Hepatocyte (in vitro differentiated cells): Measurements from ENCODE around the gene TMPRSS11D. TPM values are rescaled to one million over a fixed set of nuclear protein-coding genes. Genes with fewer than 3 reads are reported as not detected.

Experiments
- DNase-seq: peaks from one replicate; pipeline ENCODE4 v3.0.0-alpha.2; 2016; ENCODE audit warnings: low spot score
- H2AFZ ChIP-seq: fragments of 200-600 bp; sonication (generic); 2 replicates; pipeline ENCODE4 v1.6.0; 2016; ENCODE audit warnings: antibody characterized with exemption, mild to moderate bottlenecking
- H3K27ac ChIP-seq: fragments of 200-600 bp; sonication (generic); 2 replicates; pipeline ENCODE4 v1.5.1; 2016; ENCODE audit warnings: mild to moderate bottlenecking
- H3K27me3 ChIP-seq: fragments of 200-600 bp; sonication (generic); 2 replicates; pipeline ENCODE4 v1.6.1; 2016
- H3K36me3 ChIP-seq: fragments of 200-600 bp; sonication (generic); replicated peaks from 2 replicates; pipeline ENCODE4 v1.5.1; 2016; ENCODE audit warnings: low read depth; ENCODE audit not compliant: insufficient read depth
- H3K4me1 ChIP-seq: fragments of 200-600 bp; sonication (generic); 2 replicates; pipeline ENCODE4 v1.5.1; 2016; ENCODE audit warnings: mild to moderate bottlenecking, moderate library complexity; ENCODE audit not compliant: insufficient read depth
- H3K4me2 ChIP-seq: fragments of 200-600 bp; sonication (generic); 2 replicates; pipeline ENCODE4 v1.6.0; 2016
- H3K4me3 ChIP-seq: fragments of 200-600 bp; sonication (generic); 2 replicates; pipeline ENCODE4 v1.5.1; 2016; ENCODE audit warnings: mild to moderate bottlenecking
- H3K79me2 ChIP-seq: fragments of 200-600 bp; sonication (generic); 2 replicates; pipeline ENCODE4 v1.6.0; 2017; ENCODE audit warnings: mild to moderate bottlenecking
- H3K9me2 ChIP-seq: fragments of 200-600 bp; sonication (generic); replicated peaks from 2 replicates; pipeline ENCODE4 v1.6.0; 2017; ENCODE audit warnings: mild to moderate bottlenecking; ENCODE audit not compliant: insufficient read depth
- H3K9me3 ChIP-seq: fragments of 200-600 bp; sonication (generic); 2 replicates; pipeline ENCODE4 v1.5.1; 2016; ENCODE audit warnings: low read depth, mild to moderate bottlenecking
- H4K20me1 ChIP-seq: fragments of 200-600 bp; sonication (generic); 2 replicates; pipeline ENCODE4 v1.6.0; 2016; ENCODE audit warnings: mild to moderate bottlenecking; ENCODE audit not compliant: insufficient read depth, poor library complexity, severe bottlenecking
- CTCF ChIP-seq: fragments of 200-600 bp; sonication (generic); IDR thresholded peaks from 2 replicates; pipeline ENCODE4 v1.5.1; 2016; ENCODE audit warnings: antibody characterized with exemption, mild to moderate bottlenecking; ENCODE audit not compliant: poor library complexity
- EZH2 ChIP-seq: fragments of 200-600 bp; sonication (generic); IDR thresholded peaks from 2 replicates; pipeline ENCODE4 v1.6.1; 2016; ENCODE audit warnings: antibody characterized with exemption, mild to moderate bottlenecking, borderline replicate concordance
- EZH2phosphoT487 ChIP-seq: fragments of 200-600 bp; sonication (generic); IDR thresholded peaks from one replicate; pipeline ENCODE4 v1.6.1; 2018; ENCODE audit warnings: antibody characterized with exemption, mild to moderate bottlenecking, low read depth, moderate library complexity; ENCODE audit not compliant: unreplicated experiment, severe bottlenecking
- WGBS: methylation state at CpG from one replicate; pipeline ENCODE4 v1.1.6; 2016; ENCODE audit warnings: low lambda C conversion rate; ENCODE audit errors: missing lambda C conversion rate; 5-methylcytosine and 5-hydroxymethylcytosine counted together
- polyA plus RNA-seq: library from polyadenylated mRNA; unstranded; fragments of >200 nt; fragmentation: Nextera tagmentation; extraction: Ambion mirVana; gene quantifications from 2 replicates; pipeline ENCODE4 v1.2.1, GENCODE V29; 2016
- total RNA-seq: library from RNA; depleted of rRNA; stranded (reverse); fragments of >200 nt; gene quantifications from 2 replicates; pipeline ENCODE4 v1.2.3, GENCODE V29; 2014

The TMPRSS11D gene
- total and polyA plus RNA-seq, 2 experiments from 2014 or later: 0.23 TPM; not detected in 1

- Histone ChIP-seq H3K27me3 (no peaks in the 10 kb centered on the region), H3K79me2 (no peaks in the 10 kb centered on the region), H3K27ac (no peak overlapping the region), H3K4me2 (no peak overlapping the region), H3K4me1 (no peaks in the 10 kb centered on the region), H3K36me3 (no peaks in the 10 kb centered on the region), H3K4me3 (no peak overlapping the region), H2AFZ (no peak overlapping the region), H3K9me3 (no peaks in the 10 kb centered on the region), H3K9me2 (no peaks in the 10 kb centered on the region), H4K20me1 (no peaks in the 10 kb centered on the region)
- no peak for DNase-seq
- no peak for TF ChIP-seq EZH2
- no peak for TF ChIP-seq CTCF
- TF ChIP-seq EZH2phosphoT487: no peak
- WGBS: 87% methylated on average over 3 of the region's 3 CpGs
These were observed 6.7 kb downstream of the TMPRSS11D start for GRCh38 chr4:67877086-67877485.

GRCh38 chr4:67874986-67875385 lies 8.8 kb downstream of the TMPRSS11D start:
- H3K4me2 ChIP-seq: no peak overlapping the region
- no peaks in the 10 kb centered on the region for H3K36me3 ChIP-seq
- DNase-seq: no peak
- TF ChIP-seq EZH2 (no peak), EZH2phosphoT487 (no peak), CTCF (no peak)
- H3K79me2 ChIP-seq: no peaks in the 10 kb centered on the region
- H3K4me1 ChIP-seq: no peaks in the 10 kb centered on the region
- H3K9me3 ChIP-seq: no peaks in the 10 kb centered on the region
- H3K4me3 ChIP-seq: no peak overlapping the region
- 85% methylated on average over 2 of the region's 2 CpGs for WGBS
- no peaks in the 10 kb centered on the region for H3K9me2 ChIP-seq
- H4K20me1 ChIP-seq: no peaks in the 10 kb centered on the region
- no peak overlapping the region for H2AFZ ChIP-seq
- H3K27me3 ChIP-seq: no peaks in the 10 kb centered on the region
- no peak overlapping the region for H3K27ac ChIP-seq

- H3K4me3 ChIP-seq: no peak overlapping the region
- H4K20me1 ChIP-seq: no peaks in the 10 kb centered on the region
- no peak for TF ChIP-seq EZH2phosphoT487
- TF ChIP-seq CTCF: no peak
- TF ChIP-seq EZH2: no peak
- no peak for DNase-seq
- no peak overlapping the region for H2AFZ ChIP-seq
- no peak overlapping the region for H3K4me2 ChIP-seq
- H3K27me3 ChIP-seq: no peaks in the 10 kb centered on the region
- H3K4me1 ChIP-seq: no peaks in the 10 kb centered on the region
- no peaks in the 10 kb centered on the region for H3K9me2 ChIP-seq
- no peaks in the 10 kb centered on the region for H3K79me2 ChIP-seq
- no peak overlapping the region for H3K27ac ChIP-seq
- H3K36me3 ChIP-seq: no peaks in the 10 kb centered on the region
- H3K9me3 ChIP-seq: no peaks in the 10 kb centered on the region
- WGBS: 80% methylated on average over 1 of the region's 1 CpG
These were observed 10.7 kb downstream of the TMPRSS11D start for GRCh38 chr4:67873116-67873515.

- TF ChIP-seq CTCF (peak; percentile 60), EZH2phosphoT487 (no peak), EZH2 (no peak)
- H3K4me1 ChIP-seq: no peaks in the 10 kb centered on the region
- H4K20me1 ChIP-seq: no peaks in the 10 kb centered on the region
- no peaks in the 10 kb centered on the region for H3K9me3 ChIP-seq
- H3K4me3 ChIP-seq: no peak overlapping the region
- no peak overlapping the region for H3K27ac ChIP-seq
- peak; percentile 58 for DNase-seq
- H3K27me3 ChIP-seq: no peaks in the 10 kb centered on the region
- H3K79me2 ChIP-seq: no peaks in the 10 kb centered on the region
- H3K4me2 ChIP-seq: no peak overlapping the region
- no peaks in the 10 kb centered on the region for H3K36me3 ChIP-seq
- no peak overlapping the region for H2AFZ ChIP-seq
- no peaks in the 10 kb centered on the region for H3K9me2 ChIP-seq
These were observed 11.9 kb downstream of the TMPRSS11D start for GRCh38 chr4:67871867-67872266.
